Ovary (tissue), 3 donors: ENCODE results near the gene TAPBP.

Experiments
- EP300 ChIP-seq: sonication (generic); formaldehyde crosslinking; IDR thresholded peaks from one replicate; pipeline ENCODE4 v1.6.1; 2017; ENCODE audit warnings: antibody characterized with exemption
- TF ChIP-seq, protein P1 (sequence below), 3 donors: fragments of 450-650 bp in 2 of 3; fragments of 200-600 bp in 1 of 3; IDR thresholded peaks; one replicate each; pipeline versions ENCODE4 v1.5.1 to v1.8.0; 2016 to 2022; ENCODE audit warnings: antibody characterized with exemption in 3 of 3, mild to moderate bottlenecking in 1 of 3
- donor health status: DM: no; HTN: no; CAD: no.

DNA sequence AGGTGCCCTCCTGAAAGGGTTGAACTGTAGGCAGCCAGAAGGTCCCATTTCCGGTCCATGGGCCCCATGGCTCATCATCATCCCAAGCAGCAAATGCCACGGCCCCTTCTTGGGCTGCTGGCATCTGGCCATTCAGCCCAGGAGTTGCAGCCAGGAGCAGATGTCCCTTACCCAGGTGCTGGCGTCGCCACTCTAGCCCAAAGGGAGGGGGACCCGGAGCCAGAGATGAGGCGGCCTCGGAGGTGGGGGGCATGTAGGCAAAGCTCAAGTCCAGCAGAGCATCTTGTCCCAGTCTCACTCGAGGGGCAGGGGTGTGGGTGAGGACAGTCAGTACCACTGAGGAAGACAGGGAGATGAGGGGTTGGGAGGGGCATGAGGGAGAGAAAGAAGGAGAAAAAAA lies 8.8 kb downstream of the TAPBP start:
- TF ChIP-seq, protein P1, sequence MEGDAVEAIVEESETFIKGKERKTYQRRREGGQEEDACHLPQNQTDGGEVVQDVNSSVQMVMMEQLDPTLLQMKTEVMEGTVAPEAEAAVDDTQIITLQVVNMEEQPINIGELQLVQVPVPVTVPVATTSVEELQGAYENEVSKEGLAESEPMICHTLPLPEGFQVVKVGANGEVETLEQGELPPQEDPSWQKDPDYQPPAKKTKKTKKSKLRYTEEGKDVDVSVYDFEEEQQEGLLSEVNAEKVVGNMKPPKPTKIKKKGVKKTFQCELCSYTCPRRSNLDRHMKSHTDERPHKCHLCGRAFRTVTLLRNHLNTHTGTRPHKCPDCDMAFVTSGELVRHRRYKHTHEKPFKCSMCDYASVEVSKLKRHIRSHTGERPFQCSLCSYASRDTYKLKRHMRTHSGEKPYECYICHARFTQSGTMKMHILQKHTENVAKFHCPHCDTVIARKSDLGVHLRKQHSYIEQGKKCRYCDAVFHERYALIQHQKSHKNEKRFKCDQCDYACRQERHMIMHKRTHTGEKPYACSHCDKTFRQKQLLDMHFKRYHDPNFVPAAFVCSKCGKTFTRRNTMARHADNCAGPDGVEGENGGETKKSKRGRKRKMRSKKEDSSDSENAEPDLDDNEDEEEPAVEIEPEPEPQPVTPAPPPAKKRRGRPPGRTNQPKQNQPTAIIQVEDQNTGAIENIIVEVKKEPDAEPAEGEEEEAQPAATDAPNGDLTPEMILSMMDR (IDR thresholded peaks at IDR 0.05): no peak
- no peak for TF ChIP-seq EP300
